GM12874 (cell line): Measurements from ENCODE around the gene ADIPOR1.
A peak's percentile ranks its signal among the peaks of the same experiment; 100 is the strongest.

ENCODE experiments used
- CTCF ChIP-seq: IDR thresholded peaks from 2 replicates; pipeline ENCODE4 v1.5.1; 2011; ENCODE audit warnings: low read depth, mild to moderate bottlenecking, control low read depth, low read length, moderate library complexity; ENCODE audit not compliant: insufficient read depth

The ADIPOR1 gene

GRCh38 chr1:202957733-202958543, at the start of gene ADIPOR1:
Gene ADIPOR1 (minus strand): TSS chr1:202958312. CDS start chr1:202951070, 7,242 bp downstream.
- 0 out of 2 replicates have a peak, but pooled peaks have one; percentile 17 for TF ChIP-seq CTCF

- no peak for TF ChIP-seq CTCF
Measured at GRCh38 chr1:203006948-203007871, 49.1 kb upstream of the ADIPOR1 start, which contains the start of gene TMEM183A. Gene TMEM183A (plus strand): TSS chr1:203007374. CDS start chr1:203007466, 92 bp downstream.

GRCh38 chr1:203002951-203003350, 44.8 kb upstream of the ADIPOR1 start:
- TF ChIP-seq CTCF: no peak

GRCh38 chr1:203001986-203002385, 43.9 kb upstream of the ADIPOR1 start:
- TF ChIP-seq CTCF: no peak

- no peak for TF ChIP-seq CTCF
Measured at GRCh38 chr1:203000217-203000944, 42.3 kb upstream of the ADIPOR1 start.

- TF ChIP-seq CTCF: peak; percentile 64
Measured at GRCh38 chr1:202998836-202999750, 41.0 kb upstream of the ADIPOR1 start.
